CD4-positive, alpha-beta memory T cell (primary cell): ENCODE results near the gene ACCSL. TPM values are rescaled to one million over a fixed set of nuclear protein-coding genes. Genes with fewer than 3 reads are reported as not detected.

ENCODE experiments used
- CTCF ChIA-PET: fragments of 350-600 bp; sonication (Branson Sonifier 250); formaldehyde crosslinking; loops from one replicate; lab custom pipeline; 2021; ENCODE audit warnings: inconsistent platforms; ENCODE audit not compliant: partially characterized antibody; lab: Charles Lee
- POLR2A ChIA-PET: fragments of 350-600 bp; sonication (Branson Sonifier 250); formaldehyde crosslinking; loops from one replicate; lab custom pipeline; 2021; ENCODE audit not compliant: partially characterized antibody; lab: Charles Lee
- DNase-seq, 5 donors: peaks; one replicate each; pipeline versions ENCODE4 v3.0.0 to v3.0.0-alpha.2; 2020 to 2022; ENCODE audit warnings: mixed read lengths in 1 of 5
- H3K27ac ChIP-seq: one replicate; pipeline ENCODE4 v1.7.0; 2013; ENCODE audit warnings: low read depth, low read length
- H3K27me3 ChIP-seq: 2 replicates; pipeline ENCODE4 v1.7.0; 2013; ENCODE audit warnings: mild to moderate bottlenecking, low read length, moderate library complexity; ENCODE audit not compliant: insufficient read depth
- H3K36me3 ChIP-seq: 2 replicates; pipeline ENCODE4 v1.7.0; 2013; ENCODE audit warnings: mild to moderate bottlenecking, low read length, moderate library complexity; ENCODE audit not compliant: insufficient read depth
- H3K4me1 ChIP-seq: 2 replicates; pipeline ENCODE4 v1.7.0; 2013; ENCODE audit warnings: mild to moderate bottlenecking, low read length, moderate library complexity; ENCODE audit not compliant: insufficient read depth
- H3K4me3 ChIP-seq, 2 donors: one replicate each; pipeline ENCODE4 v1.7.0; 2013; ENCODE audit warnings: low read length in 2 of 2, mild to moderate bottlenecking in 1 of 2
- H3K9me3 ChIP-seq, 2 donors: one replicate each; pipeline ENCODE4 v1.7.0; 2013; ENCODE audit warnings: low read length in 2 of 2, control low read depth in 1 of 2; ENCODE audit not compliant: control insufficient read depth in 1 of 2
- H3K27ac Mint-ChIP-seq, 7 donors: one replicate each; pipeline ENCODE4 v1.8.0; 2020 to 2021; ENCODE audit warnings: mixed read lengths in 7 of 7, mild to moderate bottlenecking in 6 of 7, inconsistent platforms in 3 of 7, moderate library complexity in 3 of 7
- H3K27me3 Mint-ChIP-seq, 2 donors: one replicate each; pipeline ENCODE4 v1.8.0; 2020 to 2021; ENCODE audit warnings: mixed read lengths in 2 of 2
- H3K36me3 Mint-ChIP-seq, 2 donors: one replicate each; pipeline ENCODE4 v1.8.0; 2020 to 2021; ENCODE audit warnings: mixed read lengths in 2 of 2, inconsistent platforms in 1 of 2, mild to moderate bottlenecking in 1 of 2
- H3K4me1 Mint-ChIP-seq, 4 donors: one replicate each; pipeline ENCODE4 v1.8.0; 2020 to 2021; ENCODE audit warnings: mixed read lengths in 4 of 4, mild to moderate bottlenecking in 1 of 4
- H3K4me3 Mint-ChIP-seq, 8 donors: one replicate each; pipeline ENCODE4 v1.8.0; 2020 to 2021; ENCODE audit warnings: mixed read lengths in 8 of 8, mild to moderate bottlenecking in 7 of 8, moderate library complexity in 6 of 8, inconsistent platforms in 3 of 8
- H3K9me3 Mint-ChIP-seq, 8 donors: one replicate each; pipeline ENCODE4 v1.8.0; 2020 to 2021; ENCODE audit warnings: mixed read lengths in 8 of 8, mild to moderate bottlenecking in 5 of 8, inconsistent platforms in 3 of 8, moderate library complexity in 1 of 8
- intact Hi-C: fragments of 100-400 bp; cut with micrococcal nuclease; formaldehyde crosslinking; loops from one replicate; pipeline ENCODE4 v1.15.1; 2023
- polyA plus RNA-seq, 2 donors: library from polyadenylated mRNA; unstranded; fragments of 300-500 nt; fragmentation: Illumina TruSeq; gene quantifications; one replicate each; pipeline ENCODE4 v1.2.3, GENCODE V29; 2021
- total RNA-seq, 2 experiments: library from RNA; stranded (reverse); gene quantifications; one replicate each; pipeline ENCODE4 v1.2.3, GENCODE V29; 2021

The ACCSL gene
- total and polyA plus RNA-seq, 4 experiments from 2014 or later, result not detected

DNA sequence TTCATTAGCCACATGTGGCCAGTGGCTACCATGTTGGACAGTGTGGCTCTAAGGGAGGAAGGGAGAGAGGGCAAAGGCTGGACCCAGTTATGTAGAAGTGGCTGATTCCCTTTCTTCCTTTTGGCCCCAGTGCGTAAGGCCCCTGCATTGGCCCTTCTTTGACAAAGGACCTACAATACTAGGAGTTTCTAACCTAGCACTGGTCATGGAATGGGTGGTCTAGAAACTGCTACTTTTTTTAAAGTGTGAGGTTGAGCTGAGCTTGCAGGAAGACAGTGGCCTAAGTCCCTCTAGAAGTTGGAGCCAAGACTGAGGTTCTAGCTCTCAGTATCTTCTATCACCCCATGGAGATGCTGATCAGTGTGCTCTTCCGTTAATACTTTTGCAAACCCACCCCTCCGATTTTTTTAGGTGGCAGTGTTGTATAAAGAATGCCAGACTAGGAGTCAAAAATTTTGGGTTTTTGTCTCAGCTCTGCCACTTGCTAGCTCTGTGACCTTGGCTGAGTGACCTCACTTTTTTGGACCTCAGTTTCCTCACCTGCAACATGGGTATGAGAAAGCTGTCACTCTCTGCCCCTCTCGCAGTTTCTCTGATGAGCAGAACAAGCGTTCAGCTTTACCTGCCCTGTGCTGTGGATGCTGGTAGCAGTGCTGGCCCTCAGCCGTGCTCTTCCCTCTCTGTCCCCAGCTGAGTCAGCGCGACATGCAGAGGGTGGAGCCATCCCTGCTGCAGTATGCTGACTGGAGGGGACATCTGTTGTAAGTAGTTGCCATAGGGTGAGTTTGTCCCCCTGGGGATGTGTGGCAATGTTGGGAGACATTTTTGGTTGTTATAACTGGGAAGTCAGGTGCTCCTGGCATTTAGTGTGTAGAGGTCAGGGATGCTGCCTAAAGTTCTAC, 25.2 kb downstream of the ACCSL start:
- CTCF ChIA-PET, result interaction anchor here (0.8 to 1.1 kb wide), 2 partner anchors 12 to 22 kb away, joined by 3 to 6 read pairs; partner anchors contain the start of gene EXT2
- H3K27ac Mint-ChIP-seq, result no peak overlapping the region
- H3K27me3 Mint-ChIP-seq, result no peaks in the 10 kb centered on the region
- POLR2A ChIA-PET, result no interaction called here
- Histone ChIP-seq H3K4me1 (no peaks in the 10 kb centered on the region), H3K27me3 (no peaks in the 10 kb centered on the region), H3K4me3 (no peak overlapping the region), H3K36me3 (no peaks in the 10 kb centered on the region), H3K27ac (no peak overlapping the region), H3K9me3 (no peaks in the 10 kb centered on the region)
- H3K4me3 Mint-ChIP-seq, result no peak overlapping the region
- H3K4me1 Mint-ChIP-seq, result peaks cover 0 to 17% (median 8%) of the 10 kb centered on the region in 4 donors
- H3K9me3 Mint-ChIP-seq, result no peaks in the 10 kb centered on the region
- intact Hi-C loops, result no loop called here
- no peak for DNase-seq
- H3K36me3 Mint-ChIP-seq, result peaks cover 17 to 61% of the 10 kb centered on the region in 2 donors

DNA sequence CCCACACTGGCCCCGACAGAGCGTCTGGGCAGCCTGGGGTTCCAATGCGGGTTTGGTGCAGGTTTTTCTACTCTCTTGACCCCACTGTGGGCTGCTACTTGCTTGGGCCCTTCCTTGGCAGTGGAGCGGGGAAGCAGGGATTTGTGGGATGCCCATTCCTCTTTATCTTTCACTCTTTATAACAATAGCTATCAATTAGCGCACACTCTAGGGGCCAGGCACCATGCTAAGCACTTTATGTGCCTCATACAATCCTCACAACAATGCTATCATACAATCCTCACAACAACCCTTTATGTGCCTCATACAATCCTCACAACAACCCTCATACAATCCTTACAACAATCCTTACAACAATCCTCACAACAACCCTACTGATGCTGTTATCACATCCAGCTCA, 31.0 kb downstream of the ACCSL start:
- H3K4me3 ChIP-seq, result no peak overlapping the region
- no peaks in the 10 kb centered on the region for H3K9me3 ChIP-seq
- no peak for DNase-seq
- H3K4me1 ChIP-seq, result no peaks in the 10 kb centered on the region
- Mint-ChIP-seq H3K9me3 (peaks cover 0 to under 1% (median 0%) of the 10 kb centered on the region in 8 donors), H3K36me3 (peaks cover 53 to 77% of the 10 kb centered on the region in 2 donors), H3K4me1 (no peaks in the 10 kb centered on the region), H3K27me3 (no peaks in the 10 kb centered on the region), H3K27ac (no peak overlapping the region), H3K4me3 (no peak overlapping the region)
- intact Hi-C loops, result no loop called here
- no peaks in the 10 kb centered on the region for H3K27me3 ChIP-seq
- CTCF ChIA-PET, result no interaction called here
- no peaks in the 10 kb centered on the region for H3K36me3 ChIP-seq
- H3K27ac ChIP-seq, result no peak overlapping the region
- POLR2A ChIA-PET, result no interaction called here

GRCh38 chr11:44079376-44079775, 31.6 kb downstream of the ACCSL start:
- H3K4me3 ChIP-seq, result no peak overlapping the region
- Mint-ChIP-seq H3K27ac (no peak overlapping the region), H3K4me1 (no peaks in the 10 kb centered on the region), H3K36me3 (peaks cover 58 to 77% of the 10 kb centered on the region in 2 donors), H3K9me3 (peaks cover 0 to 3% (median 0%) of the 10 kb centered on the region in 8 donors), H3K4me3 (no peak overlapping the region), H3K27me3 (no peaks in the 10 kb centered on the region)
- ChIA-PET CTCF (no interaction called here), POLR2A (no interaction called here)
- H3K27ac ChIP-seq, result no peak overlapping the region
- no peaks in the 10 kb centered on the region for H3K4me1 ChIP-seq
- intact Hi-C loops, result no loop called here
- no peaks in the 10 kb centered on the region for H3K36me3 ChIP-seq
- H3K9me3 ChIP-seq, result no peaks in the 10 kb centered on the region
- no peaks in the 10 kb centered on the region for H3K27me3 ChIP-seq
- no peak for DNase-seq

- no peak overlapping the region for H3K27ac ChIP-seq
- Mint-ChIP-seq H3K27ac (no peak overlapping the region), H3K9me3 (peaks cover 0 to 10% (median 2%) of the 10 kb centered on the region in 8 donors), H3K36me3 (peaks cover 55 to 76% of the 10 kb centered on the region in 2 donors), H3K4me1 (no peaks in the 10 kb centered on the region), H3K4me3 (no peak overlapping the region), H3K27me3 (no peaks in the 10 kb centered on the region)
- no peaks in the 10 kb centered on the region for H3K4me1 ChIP-seq
- CTCF ChIA-PET, result no interaction called here
- H3K36me3 ChIP-seq, result no peaks in the 10 kb centered on the region
- no peaks in the 10 kb centered on the region for H3K27me3 ChIP-seq
- no peak overlapping the region for H3K4me3 ChIP-seq
- intact Hi-C loops, result no loop called here
- H3K9me3 ChIP-seq, result no peaks in the 10 kb centered on the region
- DNase-seq, result no peak
- POLR2A ChIA-PET, result no interaction called here
Observed at GRCh38 chr11:44080951-44081350, 33.2 kb downstream of the ACCSL start.

GRCh38 chr11:44082645-44083044, 34.9 kb downstream of the ACCSL start:
- Histone ChIP-seq H3K27me3 (no peaks in the 10 kb centered on the region), H3K36me3 (no peaks in the 10 kb centered on the region), H3K27ac (no peak overlapping the region), H3K9me3 (no peaks in the 10 kb centered on the region), H3K4me1 (no peaks in the 10 kb centered on the region), H3K4me3 (no peak overlapping the region)
- Mint-ChIP-seq H3K36me3 (peaks cover 55 to 62% of the 10 kb centered on the region in 2 donors), H3K4me1 (no peaks in the 10 kb centered on the region), H3K4me3 (no peak overlapping the region), H3K9me3 (peaks cover 0 to 10% (median 2%) of the 10 kb centered on the region in 8 donors), H3K27me3 (no peaks in the 10 kb centered on the region), H3K27ac (no peak overlapping the region)
- DNase-seq, result no peak
- ChIA-PET POLR2A (no interaction called here), CTCF (interaction anchor here (5.0 kb wide), 1 partner anchor 12 kb away, joined by 32 read pairs; the partner anchor contains the start of gene EXT2)
- intact Hi-C loops, result no loop called here

DNA sequence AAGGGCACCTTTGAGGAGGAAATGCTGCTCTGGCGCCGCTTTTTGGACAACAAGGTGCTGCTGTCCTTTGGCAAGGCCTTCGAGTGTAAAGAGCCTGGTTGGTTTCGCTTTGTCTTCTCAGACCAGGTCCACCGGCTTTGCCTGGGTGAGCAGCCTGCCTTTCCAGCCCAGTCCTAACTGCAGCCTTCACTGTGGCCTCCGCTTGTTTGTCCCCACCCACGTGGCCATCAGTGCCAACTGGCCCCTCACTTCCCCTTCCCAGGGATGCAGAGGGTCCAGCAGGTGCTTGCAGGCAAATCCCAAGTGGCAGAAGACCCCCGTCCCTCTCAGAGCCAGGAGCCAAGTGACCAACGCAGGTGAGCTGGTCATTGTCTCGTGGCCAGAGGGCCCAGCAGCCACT, 35.7 kb downstream of the ACCSL start:
- Histone ChIP-seq H3K27ac (no peak overlapping the region), H3K27me3 (no peaks in the 10 kb centered on the region), H3K9me3 (no peaks in the 10 kb centered on the region), H3K4me1 (no peaks in the 10 kb centered on the region), H3K36me3 (no peaks in the 10 kb centered on the region), H3K4me3 (no peak overlapping the region)
- ChIA-PET POLR2A (no interaction called here), CTCF (interaction anchor here (5.0 kb wide), 1 partner anchor 11 kb away, joined by 32 read pairs; the partner anchor contains the start of gene EXT2)
- no peak for DNase-seq
- Mint-ChIP-seq H3K27me3 (no peaks in the 10 kb centered on the region), H3K9me3 (peaks cover 0 to 10% (median 2%) of the 10 kb centered on the region in 8 donors), H3K36me3 (peaks cover 54 to 61% of the 10 kb centered on the region in 2 donors), H3K27ac (no peak overlapping the region), H3K4me1 (no peaks in the 10 kb centered on the region), H3K4me3 (no peak overlapping the region)
- intact Hi-C loops, result no loop called here

DNA sequence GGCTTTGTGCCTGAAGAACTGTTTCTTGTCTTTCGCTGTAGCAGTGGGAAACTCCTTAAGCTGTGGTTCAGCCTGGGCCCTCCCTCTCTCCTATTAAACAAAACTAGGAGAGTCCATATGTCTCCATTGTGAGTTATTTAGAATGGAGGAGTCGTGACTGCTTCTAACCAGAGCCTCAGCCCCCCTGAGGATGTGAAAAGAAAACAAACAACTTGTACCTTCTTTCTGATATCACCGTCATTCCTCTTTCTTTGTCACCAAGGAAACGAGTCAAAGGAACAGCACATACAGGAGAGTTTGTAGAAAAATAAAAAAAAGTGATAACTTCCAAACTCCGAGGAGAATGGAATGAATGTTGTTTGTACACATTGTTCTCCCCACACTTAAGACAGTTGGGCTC, 36.1 kb downstream of the ACCSL start:
- intact Hi-C loops, result no loop called here
- H3K4me3 Mint-ChIP-seq, result no peak overlapping the region
- Histone ChIP-seq H3K36me3 (no peaks in the 10 kb centered on the region), H3K4me1 (no peaks in the 10 kb centered on the region), H3K27me3 (no peaks in the 10 kb centered on the region), H3K9me3 (no peaks in the 10 kb centered on the region), H3K4me3 (no peak overlapping the region), H3K27ac (no peak overlapping the region)
- no peaks in the 10 kb centered on the region for H3K27me3 Mint-ChIP-seq
- DNase-seq, result no peak
- peaks cover 0 to 10% (median 2%) of the 10 kb centered on the region in 8 donors for H3K9me3 Mint-ChIP-seq
- no peaks in the 10 kb centered on the region for H3K4me1 Mint-ChIP-seq
- CTCF ChIA-PET, result interaction anchor here (1.2 to 5.0 kb wide), 2 partner anchors 11 to 20 kb away, joined by 4 to 32 read pairs; partner anchors contain the start of gene EXT2
- peaks cover 49 to 56% of the 10 kb centered on the region in 2 donors for H3K36me3 Mint-ChIP-seq
- POLR2A ChIA-PET, result no interaction called here
- no peak overlapping the region for H3K27ac Mint-ChIP-seq
